ENCODE measurements around the gene HSD17B12. TPM values are rescaled to one million over a fixed set of nuclear protein-coding genes. Genes with fewer than 3 reads are reported as not detected.
"Not testable (repeated sequence)": the region's sequence is repeated elsewhere in the genome, so short reads cannot be mapped to it uniquely, and the experiment has no call there.

Gene HSD17B12
- total and polyA plus RNA-seq, 2 of the 13 experiments (the other 11 are each of a cell fraction or from before 2014, with no cell fraction given) = 50.3 to 117 TPM

DNA sequence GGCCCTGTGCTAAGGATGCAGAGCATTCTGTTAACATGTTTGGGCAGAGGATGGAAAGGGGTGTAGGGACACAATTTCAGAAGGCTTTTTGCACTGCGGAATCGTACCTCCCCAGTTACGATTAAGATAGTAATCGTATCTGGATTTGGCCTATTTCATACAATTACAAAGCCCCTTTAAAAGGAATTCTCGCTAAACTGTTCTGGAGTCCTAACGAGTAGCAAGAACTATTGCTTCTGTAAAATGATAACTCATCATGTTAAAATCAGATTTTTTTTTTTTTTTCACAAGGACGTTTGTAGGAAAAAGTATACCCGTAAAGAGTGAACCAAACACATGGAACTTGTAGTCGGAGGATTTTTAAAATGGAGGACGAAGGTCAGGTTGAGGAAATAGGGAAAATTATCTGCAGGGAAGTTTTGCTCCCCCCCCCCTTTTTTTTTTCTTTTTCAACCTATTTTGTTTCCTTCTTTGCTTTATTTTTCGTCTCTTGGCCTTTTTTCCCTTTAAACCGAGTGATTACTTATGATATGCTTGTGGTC is 934 bp downstream of the HSD17B12 start (continued):
- TF ChIP-seq, protein P1, sequence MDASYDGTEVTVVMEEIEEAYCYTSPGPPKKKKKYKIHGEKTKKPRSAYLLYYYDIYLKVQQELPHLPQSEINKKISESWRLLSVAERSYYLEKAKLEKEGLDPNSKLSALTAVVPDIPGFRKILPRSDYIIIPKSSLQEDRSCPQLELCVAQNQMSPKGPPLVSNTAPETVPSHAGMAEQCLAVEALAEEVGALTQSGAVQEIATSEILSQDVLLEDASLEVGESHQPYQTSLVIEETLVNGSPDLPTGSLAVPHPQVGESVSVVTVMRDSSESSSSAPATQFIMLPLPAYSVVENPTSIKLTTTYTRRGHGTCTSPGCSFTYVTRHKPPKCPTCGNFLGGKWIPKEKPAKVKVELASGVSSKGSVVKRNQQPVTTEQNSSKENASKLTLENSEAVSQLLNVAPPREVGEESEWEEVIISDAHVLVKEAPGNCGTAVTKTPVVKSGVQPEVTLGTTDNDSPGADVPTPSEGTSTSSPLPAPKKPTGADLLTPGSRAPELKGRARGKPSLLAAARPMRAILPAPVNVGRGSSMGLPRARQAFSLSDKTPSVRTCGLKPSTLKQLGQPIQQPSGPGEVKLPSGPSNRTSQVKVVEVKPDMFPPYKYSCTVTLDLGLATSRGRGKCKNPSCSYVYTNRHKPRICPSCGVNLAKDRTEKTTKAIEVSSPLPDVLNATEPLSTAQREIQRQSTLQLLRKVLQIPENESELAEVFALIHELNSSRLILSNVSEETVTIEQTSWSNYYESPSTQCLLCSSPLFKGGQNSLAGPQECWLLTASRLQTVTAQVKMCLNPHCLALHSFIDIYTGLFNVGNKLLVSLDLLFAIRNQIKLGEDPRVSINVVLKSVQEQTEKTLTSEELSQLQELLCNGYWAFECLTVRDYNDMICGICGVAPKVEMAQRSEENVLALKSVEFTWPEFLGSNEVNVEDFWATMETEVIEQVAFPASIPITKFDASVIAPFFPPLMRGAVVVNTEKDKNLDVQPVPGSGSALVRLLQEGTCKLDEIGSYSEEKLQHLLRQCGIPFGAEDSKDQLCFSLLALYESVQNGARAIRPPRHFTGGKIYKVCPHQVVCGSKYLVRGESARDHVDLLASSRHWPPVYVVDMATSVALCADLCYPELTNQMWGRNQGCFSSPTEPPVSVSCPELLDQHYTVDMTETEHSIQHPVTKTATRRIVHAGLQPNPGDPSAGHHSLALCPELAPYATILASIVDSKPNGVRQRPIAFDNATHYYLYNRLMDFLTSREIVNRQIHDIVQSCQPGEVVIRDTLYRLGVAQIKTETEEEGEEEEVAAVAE (CRISPR knock-in tag; IDR thresholded peaks at IDR 0.05; ENCODE audit: borderline replicate concordance) = no peak
- TF ChIP-seq, protein P2, sequence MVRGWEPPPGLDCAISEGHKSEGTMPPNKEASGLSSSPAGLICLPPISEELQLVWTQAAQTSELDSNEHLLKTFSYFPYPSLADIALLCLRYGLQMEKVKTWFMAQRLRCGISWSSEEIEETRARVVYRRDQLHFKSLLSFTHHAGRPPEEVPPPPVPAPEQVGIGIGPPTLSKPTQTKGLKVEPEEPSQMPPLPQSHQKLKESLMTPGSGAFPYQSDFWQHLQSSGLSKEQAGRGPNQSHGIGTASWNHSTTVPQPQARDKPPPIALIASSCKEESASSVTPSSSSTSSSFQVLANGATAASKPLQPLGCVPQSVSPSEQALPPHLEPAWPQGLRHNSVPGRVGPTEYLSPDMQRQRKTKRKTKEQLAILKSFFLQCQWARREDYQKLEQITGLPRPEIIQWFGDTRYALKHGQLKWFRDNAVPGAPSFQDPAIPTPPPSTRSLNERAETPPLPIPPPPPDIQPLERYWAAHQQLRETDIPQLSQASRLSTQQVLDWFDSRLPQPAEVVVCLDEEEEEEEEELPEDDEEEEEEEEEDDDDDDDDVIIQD (CRISPR knock-in tag; IDR thresholded peaks at IDR 0.05; ENCODE audit: low read depth) = no peak

DNA sequence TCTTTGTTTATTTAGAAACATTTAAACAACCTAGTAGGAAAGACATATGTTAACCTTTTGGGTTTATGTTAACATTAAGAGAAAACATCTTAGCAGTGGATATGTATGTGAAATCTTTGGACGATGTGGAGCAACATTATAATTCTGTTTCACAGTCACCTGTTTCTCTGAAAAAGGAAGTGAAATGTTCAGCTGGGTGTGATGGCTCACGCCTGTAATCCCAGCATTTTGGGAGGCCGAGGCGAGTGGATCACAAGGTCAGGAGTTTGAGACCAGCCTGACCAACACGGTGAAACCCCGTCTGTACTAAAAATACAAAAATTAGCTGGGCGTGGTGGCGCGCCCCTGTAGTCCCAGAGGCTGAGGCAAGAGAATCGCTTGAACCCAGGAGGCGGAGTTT is 1.5 kb downstream of the HSD17B12 start:
- intact Hi-C loops (cut with micrococcal nuclease; ENCODE audit: unreplicated experiment) = loop anchor here (5.0 kb wide), 1 partner anchor 105 kb away; no protein-coding TSS in a partner anchor
- H3K36me3 ChIP-seq (replicated peaks in 1 of 2; ENCODE audit: control insufficient read depth in 1 of 2, insufficient read depth in 2 of 2, low read length in 2 of 2); in situ Hi-C loops (cut with HindIII; ENCODE audit: extremely low pct_ligation_motif_present, low pct_unique_long_range_greater_than_20kb); FAIRE-seq; CTCF ChIA-PET (ENCODE audit: low intra/inter-chr PET ratio, low total read pairs); H3K27me3 ChIP-seq (ENCODE audit: control insufficient read depth in 1 of 2, insufficient read depth in 2 of 2, low read length in 2 of 2); POLR2A ChIA-PET; H2AFZ ChIP-seq (ENCODE audit: low read length); DNase-seq (ENCODE audit: low spot score); ATAC-seq; H3K9me3 ChIP-seq (ENCODE audit: low read length); BruUV-seq (replicated peaks): not testable (repeated sequence)
- Histone ChIP-seq H4K20me1 (ENCODE audit: insufficient read depth, low read length) (peaks cover 12% of the 10 kb centered on the region), H3K27ac (ENCODE audit: extremely low read length, insufficient read depth, low read length) (peak overlapping the region; percentile 89), H3K79me2 (ENCODE audit: insufficient read depth, low read length) (peaks cover 61% of the 10 kb centered on the region), H3K9ac (ENCODE audit: insufficient read depth, low read depth, low read length) (peak overlapping the region; percentile 95), H3K4me1 (ENCODE audit: insufficient read depth, low read length) (peaks cover 49% of the 10 kb centered on the region), H3K4me2 (ENCODE audit: low read depth, low read length) (peak overlapping the region; percentile 74), H3K4me3 (replicated peaks in 1 of 3; ENCODE audit: insufficient read depth in 1 of 3, low read depth in 2 of 3, low read length in 3 of 3) (peak overlapping the region; percentile 80 to 95 (median 91))
- TF ChIP-seq ZBTB38 (CRISPR knock-in tag; IDR thresholded peaks at IDR 0.05) = peak; percentile 77
- WGBS (ENCODE audit: low lambda C conversion rate) = 77% methylated on average over 11 of the region's 11 CpGs
